Stomach (tissue), 4 donors: ENCODE data around the gene MYLK3.

Source experiments
- POLR2A ChIP-seq, 4 donors: fragments of 450-650 bp; IDR thresholded peaks; one replicate each; pipeline ENCODE4 v1.6.1; 2016; ENCODE audit warnings: antibody characterized with exemption in 4 of 4, control low read depth in 2 of 4, mild to moderate bottlenecking in 1 of 4, moderate library complexity in 1 of 4
- POLR2AphosphoS5 ChIP-seq, 3 donors: sonication (generic); formaldehyde crosslinking; IDR thresholded peaks; one replicate each; pipeline ENCODE4 v1.6.1; 2016; ENCODE audit warnings: antibody characterized with exemption in 3 of 3
- TF ChIP-seq, protein P1 (sequence below), 7 experiments: fragments of 450-650 bp in 4 of 7; fragments of 200-600 bp in 3 of 7; sonication (generic) in 3 of 7; IDR thresholded peaks; one replicate each; pipeline ENCODE4 v1.5.1; 2016 to 2019; ENCODE audit warnings: antibody characterized with exemption in 7 of 7, control low read depth in 2 of 7, mild to moderate bottlenecking in 1 of 7

DNA sequence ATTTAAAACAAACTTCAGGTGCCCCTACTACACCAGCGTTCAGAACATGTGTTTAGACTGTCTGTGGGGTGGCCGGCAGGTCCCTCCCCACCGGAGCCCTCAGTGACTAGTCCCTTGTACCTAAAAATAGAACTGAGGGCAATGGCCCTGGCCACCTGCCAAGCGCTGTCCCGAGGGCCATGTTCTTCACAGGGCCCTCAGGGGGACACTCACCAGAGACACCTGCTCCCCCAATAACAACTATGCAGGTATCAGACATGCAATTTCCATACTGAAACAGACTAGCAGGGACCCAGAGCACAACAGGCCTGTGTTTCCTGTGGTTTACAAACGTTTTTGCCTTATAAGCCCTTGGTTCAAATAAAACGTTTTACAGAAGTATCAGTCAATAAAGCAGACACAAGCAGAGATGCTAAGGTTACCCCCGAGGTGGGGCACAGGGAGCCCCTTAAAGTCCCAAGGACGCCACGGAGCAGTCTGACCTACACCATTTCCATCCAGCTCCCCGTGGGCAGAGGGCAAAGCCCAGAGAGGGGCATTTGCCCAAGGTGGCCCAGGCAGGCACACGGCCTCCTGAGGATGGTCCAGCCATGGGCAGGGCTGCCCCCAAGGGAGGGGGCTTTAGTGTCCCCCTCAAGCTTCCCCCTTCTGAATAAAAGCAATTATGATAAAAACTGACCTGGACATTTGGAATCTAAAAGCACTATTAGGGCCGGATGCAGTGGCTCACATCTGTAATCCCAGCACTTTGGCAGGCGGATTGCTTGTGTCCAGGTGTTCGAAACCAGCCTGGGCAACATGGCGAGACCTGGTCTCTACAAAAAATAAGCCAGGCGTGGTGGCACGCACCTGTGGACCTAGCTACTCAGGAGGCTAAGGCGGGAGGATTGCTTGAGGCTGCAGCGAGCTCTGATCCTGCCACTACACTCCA lies 896 bp upstream of the MYLK3 start:
- TF ChIP-seq, protein P1, sequence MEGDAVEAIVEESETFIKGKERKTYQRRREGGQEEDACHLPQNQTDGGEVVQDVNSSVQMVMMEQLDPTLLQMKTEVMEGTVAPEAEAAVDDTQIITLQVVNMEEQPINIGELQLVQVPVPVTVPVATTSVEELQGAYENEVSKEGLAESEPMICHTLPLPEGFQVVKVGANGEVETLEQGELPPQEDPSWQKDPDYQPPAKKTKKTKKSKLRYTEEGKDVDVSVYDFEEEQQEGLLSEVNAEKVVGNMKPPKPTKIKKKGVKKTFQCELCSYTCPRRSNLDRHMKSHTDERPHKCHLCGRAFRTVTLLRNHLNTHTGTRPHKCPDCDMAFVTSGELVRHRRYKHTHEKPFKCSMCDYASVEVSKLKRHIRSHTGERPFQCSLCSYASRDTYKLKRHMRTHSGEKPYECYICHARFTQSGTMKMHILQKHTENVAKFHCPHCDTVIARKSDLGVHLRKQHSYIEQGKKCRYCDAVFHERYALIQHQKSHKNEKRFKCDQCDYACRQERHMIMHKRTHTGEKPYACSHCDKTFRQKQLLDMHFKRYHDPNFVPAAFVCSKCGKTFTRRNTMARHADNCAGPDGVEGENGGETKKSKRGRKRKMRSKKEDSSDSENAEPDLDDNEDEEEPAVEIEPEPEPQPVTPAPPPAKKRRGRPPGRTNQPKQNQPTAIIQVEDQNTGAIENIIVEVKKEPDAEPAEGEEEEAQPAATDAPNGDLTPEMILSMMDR (IDR thresholded peaks at IDR 0.05): no peak
- TF ChIP-seq POLR2A (IDR thresholded peaks at IDR 0.05): no peak
- no peak for TF ChIP-seq POLR2AphosphoS5 (IDR thresholded peaks at IDR 0.05)
